ENCODE measurements around the gene G6PC3. TPM values are rescaled to one million over a fixed set of nuclear protein-coding genes. Genes with fewer than 3 reads are reported as not detected.

The G6PC3 gene
- total RNA-seq, 2 experiments from 2014 or later: 19.3 to 19.7 TPM

DNA sequence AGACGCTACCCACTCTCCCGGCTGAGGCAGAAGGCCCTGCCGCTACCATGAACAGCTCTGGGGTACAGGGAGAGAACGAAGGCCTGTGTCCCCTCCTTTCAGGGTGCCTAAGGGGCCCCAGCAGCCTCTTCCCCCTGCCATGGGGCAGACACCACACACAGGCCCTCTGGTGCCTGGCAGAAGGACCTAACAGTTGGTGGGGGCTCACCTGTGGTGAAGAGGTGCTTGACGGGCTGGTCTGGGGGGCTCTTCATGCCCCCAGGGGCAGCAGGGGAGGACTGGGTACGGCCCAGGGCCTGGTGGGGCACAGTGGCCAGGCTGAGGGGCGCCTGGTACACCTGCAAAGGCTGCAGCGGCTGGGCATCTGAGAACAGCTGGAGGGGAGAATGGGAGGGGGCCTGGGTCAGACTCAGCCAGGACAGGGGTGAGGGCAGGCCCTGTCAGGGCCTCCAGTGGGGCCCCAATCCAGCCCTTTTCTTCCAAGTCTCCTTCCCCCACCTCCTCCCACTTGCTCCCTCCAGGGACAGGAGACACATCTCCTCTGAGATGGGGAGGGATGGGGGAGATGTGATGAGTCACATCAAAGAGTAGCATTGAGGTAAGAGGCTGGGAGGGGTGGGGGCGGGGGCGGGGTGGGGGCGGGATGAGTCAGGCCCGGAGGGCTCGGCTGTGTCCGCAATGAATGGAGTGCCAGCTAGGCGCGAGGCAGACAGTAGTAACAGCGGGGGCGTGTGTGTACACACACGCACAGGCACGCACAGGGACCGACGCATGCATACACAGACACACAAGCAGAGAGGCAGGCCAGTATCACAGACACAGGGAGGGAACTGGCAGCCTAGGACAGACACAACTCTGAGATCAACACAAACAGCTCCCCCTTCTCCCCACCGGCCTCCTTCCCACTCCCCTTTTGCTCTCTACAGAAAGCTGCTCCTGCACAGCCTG lies 16.1 kb downstream of the G6PC3 start:
- ChIA-PET CTCF (interaction anchor here (1.0 to 2.1 kb wide), 2 partner anchors 32 to 37 kb away, joined by 3 to 5 read pairs; partner anchors contain the start of gene HDAC5), POLR2A (no interaction called here)
- Mint-ChIP-seq H3K36me3 (ENCODE audit: low read depth) (peaks cover 14% of the 10 kb centered on the region), H3K4me1 (ENCODE audit: low read depth) (peaks cover 6% of the 10 kb centered on the region), H3K4me3 (no peak overlapping the region), H3K27ac (no peak overlapping the region), H3K27me3 (ENCODE audit: low read depth) (no peaks in the 10 kb centered on the region), H3K9me3 (ENCODE audit: insufficient read depth) (no peaks in the 10 kb centered on the region)
- ATAC-seq (peak; percentile 31), DNase-seq (peak; percentile 29)

GRCh38 chr17:44087319-44087718 lies 16.8 kb downstream of the G6PC3 start:
- H3K36me3 Mint-ChIP-seq (ENCODE audit: low read depth): peaks cover 11% of the 10 kb centered on the region
- ATAC-seq (no peak), DNase-seq (no peak)
- H3K27ac Mint-ChIP-seq: no peak overlapping the region
- POLR2A ChIA-PET: no interaction called here
- no peaks in the 10 kb centered on the region for H3K27me3 Mint-ChIP-seq (ENCODE audit: low read depth)
- peaks cover 6% of the 10 kb centered on the region for H3K4me1 Mint-ChIP-seq (ENCODE audit: low read depth)
- no peaks in the 10 kb centered on the region for H3K9me3 Mint-ChIP-seq (ENCODE audit: insufficient read depth)
- CTCF ChIA-PET: interaction anchor here (1.0 to 2.1 kb wide), 3 partner anchors 31 to 144 kb away, joined by 3 to 5 read pairs (median 3); partner anchors contain the start of gene HDAC5
- no peak overlapping the region for H3K4me3 Mint-ChIP-seq

DNA sequence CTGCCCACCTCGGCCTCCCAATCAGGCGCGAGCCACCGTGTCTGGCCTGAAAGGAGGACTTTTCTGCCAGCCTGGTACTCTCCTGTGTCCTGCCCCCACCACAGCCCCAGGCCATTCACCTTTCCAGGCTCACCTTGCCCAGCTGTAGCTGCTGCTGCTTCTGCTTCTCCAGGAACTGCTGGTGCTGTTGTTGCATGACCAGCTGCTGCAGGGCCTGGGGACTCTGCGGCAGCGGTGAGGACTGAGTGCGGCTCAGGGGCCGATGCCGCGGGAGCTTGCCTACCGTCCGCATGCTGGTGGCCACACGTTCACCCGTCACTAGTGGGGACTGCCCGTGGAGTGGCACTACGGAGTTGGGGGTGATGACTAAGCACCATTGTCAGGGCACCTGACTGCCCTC lies 17.7 kb downstream of the G6PC3 start:
- CTCF ChIA-PET: interaction anchor here (1.4 to 2.1 kb wide), 2 partner anchors 35 to 145 kb away, joined by 3 to 5 read pairs; partner anchors contain the start of gene HDAC5
- POLR2A ChIA-PET: no interaction called here
- H3K27me3 Mint-ChIP-seq (ENCODE audit: low read depth): no peaks in the 10 kb centered on the region
- H3K36me3 Mint-ChIP-seq (ENCODE audit: low read depth): peaks cover 9% of the 10 kb centered on the region
- peak overlapping the region; percentile 48 for H3K27ac Mint-ChIP-seq
- peaks cover 6% of the 10 kb centered on the region for H3K4me1 Mint-ChIP-seq (ENCODE audit: low read depth)
- ATAC-seq (no peak), DNase-seq (no peak)
- no peaks in the 10 kb centered on the region for H3K9me3 Mint-ChIP-seq (ENCODE audit: insufficient read depth)
- no peak overlapping the region for H3K4me3 Mint-ChIP-seq

- no peak overlapping the region for H3K27ac Mint-ChIP-seq
Observed at GRCh38 chr17:44091200-44091997, 20.9 kb downstream of the G6PC3 start.

GRCh38 chr17:44092051-44092450 lies 21.5 kb downstream of the G6PC3 start:
- H3K27me3 Mint-ChIP-seq (ENCODE audit: low read depth): no peaks in the 10 kb centered on the region
- ATAC-seq (no peak), DNase-seq (no peak)
- H3K4me3 Mint-ChIP-seq: no peak overlapping the region
- H3K4me1 Mint-ChIP-seq (ENCODE audit: low read depth): peaks cover 13% of the 10 kb centered on the region
- CTCF ChIA-PET: no interaction called here
- H3K36me3 Mint-ChIP-seq (ENCODE audit: low read depth): peaks cover 5% of the 10 kb centered on the region
- no peaks in the 10 kb centered on the region for H3K9me3 Mint-ChIP-seq (ENCODE audit: insufficient read depth)
- POLR2A ChIA-PET: no interaction called here
- no peak overlapping the region for H3K27ac Mint-ChIP-seq

More at GRCh38 chr17:44091200-44091997, 20.9 kb downstream of the G6PC3 start:
- Mint-ChIP-seq H3K27me3 (ENCODE audit: low read depth) (no peaks in the 10 kb centered on the region), H3K9me3 (ENCODE audit: insufficient read depth) (no peaks in the 10 kb centered on the region), H3K36me3 (ENCODE audit: low read depth) (peaks cover 5% of the 10 kb centered on the region), H3K4me1 (ENCODE audit: low read depth) (peaks cover 15% of the 10 kb centered on the region), H3K4me3 (no peak overlapping the region)
- ATAC-seq (no peak), DNase-seq (no peak)
- ChIA-PET POLR2A (no interaction called here), CTCF (no interaction called here)

DNA sequence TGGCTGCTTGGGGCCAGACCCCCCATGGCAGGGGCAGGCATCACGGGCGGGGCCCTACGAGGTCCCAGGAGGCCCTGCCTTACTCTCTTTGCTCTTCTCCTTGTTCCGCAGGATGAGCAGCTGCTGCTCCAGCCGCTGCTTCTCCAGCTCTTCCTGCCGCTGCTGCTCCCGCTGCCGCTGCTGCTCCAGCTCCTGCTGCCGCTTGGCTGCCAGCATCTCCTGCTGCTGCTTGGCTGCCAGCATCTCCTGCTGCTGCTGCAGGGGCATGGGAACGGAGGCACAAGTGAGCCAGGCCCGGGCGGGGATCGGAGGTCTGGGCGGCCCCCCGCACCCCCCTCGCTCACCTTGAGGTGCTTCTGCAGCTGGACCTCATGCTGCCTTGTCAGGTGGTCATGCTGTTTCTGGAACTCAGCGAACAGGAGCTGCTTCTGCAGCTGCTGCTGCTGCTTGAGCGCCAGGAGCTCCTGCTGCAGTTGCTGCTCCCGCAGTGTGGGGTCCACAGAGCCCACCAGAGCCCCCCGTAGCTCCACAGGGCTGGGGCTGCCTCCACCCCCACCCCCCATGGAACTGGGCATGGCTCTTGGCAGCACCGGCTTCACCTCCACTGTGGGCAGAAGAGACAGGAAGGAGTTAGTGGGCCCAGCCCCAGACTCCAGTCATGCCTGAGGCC lies 22.8 kb downstream of the G6PC3 start:
- POLR2A ChIA-PET: interaction anchor here (0.9 kb wide), 1 partner anchor 93 kb away, joined by 3 read pairs; no protein-coding TSS in a partner anchor
- Mint-ChIP-seq H3K36me3 (ENCODE audit: low read depth) (peaks cover 5% of the 10 kb centered on the region), H3K4me3 (no peak overlapping the region), H3K27ac (no peak overlapping the region), H3K9me3 (ENCODE audit: insufficient read depth) (no peaks in the 10 kb centered on the region), H3K27me3 (ENCODE audit: low read depth) (no peaks in the 10 kb centered on the region), H3K4me1 (ENCODE audit: low read depth) (peaks cover 19% of the 10 kb centered on the region)
- CTCF ChIA-PET: no interaction called here
- DNase-seq (no peak), ATAC-seq (no peak)

GRCh38 chr17:44094701-44095387 lies 24.3 kb downstream of the G6PC3 start:
- Mint-ChIP-seq H3K27me3 (ENCODE audit: low read depth) (no peaks in the 10 kb centered on the region), H3K4me1 (ENCODE audit: low read depth) (peaks cover 19% of the 10 kb centered on the region), H3K36me3 (ENCODE audit: low read depth) (peaks cover 1% of the 10 kb centered on the region), H3K27ac (no peak overlapping the region), H3K9me3 (ENCODE audit: insufficient read depth) (no peaks in the 10 kb centered on the region), H3K4me3 (no peak overlapping the region)
- ChIA-PET CTCF (interaction anchor here (0.6 to 0.9 kb wide), 2 partner anchors 29 to 732 kb away, joined by 3 read pairs; partner anchors contain the start of gene HDAC5), POLR2A (no interaction called here)
- DNase-seq (no peak), ATAC-seq (no peak)

DNA sequence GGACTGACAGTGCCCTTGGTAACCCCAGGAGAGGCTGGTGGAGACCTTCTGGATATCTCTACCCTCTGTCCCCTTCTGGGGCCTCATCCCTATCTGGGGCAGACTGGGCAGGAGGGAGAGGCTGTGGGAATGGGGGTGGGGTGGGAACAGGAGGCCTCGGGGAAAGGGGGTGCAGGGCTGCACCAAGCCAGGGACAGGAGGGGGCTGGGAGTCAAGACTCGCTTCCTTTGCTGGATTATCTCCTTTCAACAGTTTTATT lies 24.8 kb downstream of the G6PC3 start:
- ChIA-PET POLR2A (no interaction called here), CTCF (interaction anchor here (0.6 kb wide), 1 partner anchor 732 kb away, joined by 3 read pairs; no protein-coding TSS in a partner anchor)
- Mint-ChIP-seq H3K27ac (no peak overlapping the region), H3K27me3 (ENCODE audit: low read depth) (no peaks in the 10 kb centered on the region), H3K4me3 (no peak overlapping the region), H3K4me1 (ENCODE audit: low read depth) (peaks cover 19% of the 10 kb centered on the region), H3K9me3 (ENCODE audit: insufficient read depth) (no peaks in the 10 kb centered on the region), H3K36me3 (ENCODE audit: low read depth) (peaks cover 1% of the 10 kb centered on the region)
- ATAC-seq (no peak), DNase-seq (no peak)

- H3K4me3 Mint-ChIP-seq: no peak overlapping the region
- ChIA-PET POLR2A (no interaction called here), CTCF (interaction anchor here (1.9 kb wide), 1 partner anchor 20 kb away, joined by 5 read pairs; no protein-coding TSS in a partner anchor)
- H3K36me3 Mint-ChIP-seq (ENCODE audit: low read depth): peaks cover 1% of the 10 kb centered on the region
- DNase-seq (no peak), ATAC-seq (peak; percentile 29)
- peak overlapping the region; percentile 22 for H3K27ac Mint-ChIP-seq
- no peaks in the 10 kb centered on the region for H3K9me3 Mint-ChIP-seq (ENCODE audit: insufficient read depth)
- H3K27me3 Mint-ChIP-seq (ENCODE audit: low read depth): no peaks in the 10 kb centered on the region
- peaks cover 19% of the 10 kb centered on the region for H3K4me1 Mint-ChIP-seq (ENCODE audit: low read depth)
Observed at GRCh38 chr17:44095647-44096496, 25.3 kb downstream of the G6PC3 start.

- ChIA-PET CTCF (interaction anchor here (1.2 to 1.9 kb wide), 2 partner anchors 10 to 18 kb away, joined by 3 to 5 read pairs; no protein-coding TSS in a partner anchor), POLR2A (no interaction called here)
- no peak for ATAC-seq
Observed at GRCh38 chr17:44097110-44097958, 26.8 kb downstream of the G6PC3 start.

More at GRCh38 chr17:44097110-44097958, 26.8 kb downstream of the G6PC3 start:
- H3K27me3 Mint-ChIP-seq (ENCODE audit: low read depth): no peaks in the 10 kb centered on the region
- H3K4me3 Mint-ChIP-seq: no peak overlapping the region
- peaks cover 1% of the 10 kb centered on the region for H3K36me3 Mint-ChIP-seq (ENCODE audit: low read depth)
- H3K27ac Mint-ChIP-seq: peak overlapping the region; percentile 60
- no peaks in the 10 kb centered on the region for H3K9me3 Mint-ChIP-seq (ENCODE audit: insufficient read depth)
- peaks cover 19% of the 10 kb centered on the region for H3K4me1 Mint-ChIP-seq (ENCODE audit: low read depth)
- DNase-seq: no peak

Measured in activated CD8-positive, alpha-beta T cell treated with anti-CD3 and anti-CD28 coated beads, Interleukin-2, amount 10 ng/mL, durations not matched to agents 7 days and 5 days (primary cell).